ENCODE measurements around the gene LZTR1.

The LZTR1 gene

GRCh38 chr22:20951151-20951931 lies 30.8 kb upstream of the LZTR1 start:
- no peak for DNase-seq

DNA sequence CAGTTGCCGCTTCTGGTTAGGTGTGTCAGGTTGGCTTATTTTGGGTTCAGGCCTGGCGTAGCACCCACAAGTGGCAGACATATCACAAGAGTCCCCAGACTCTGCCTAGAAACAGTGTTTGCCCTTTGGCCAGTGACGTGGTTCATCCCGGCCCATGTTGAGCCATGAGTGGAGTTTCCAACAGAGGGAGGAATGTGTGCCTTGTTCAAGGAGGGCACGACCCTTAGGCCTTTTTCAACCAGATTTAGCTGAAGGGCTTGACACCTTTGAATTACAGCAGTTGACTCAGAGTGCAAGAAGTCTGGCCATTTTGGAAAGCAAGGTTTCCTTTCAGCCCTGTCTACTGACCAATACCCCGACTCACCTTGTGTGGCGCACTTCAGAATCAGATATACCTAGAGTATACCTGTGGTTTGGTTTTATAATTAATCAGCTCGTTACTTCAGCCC lies 30.1 kb upstream of the LZTR1 start:
- no peak for DNase-seq

DNA sequence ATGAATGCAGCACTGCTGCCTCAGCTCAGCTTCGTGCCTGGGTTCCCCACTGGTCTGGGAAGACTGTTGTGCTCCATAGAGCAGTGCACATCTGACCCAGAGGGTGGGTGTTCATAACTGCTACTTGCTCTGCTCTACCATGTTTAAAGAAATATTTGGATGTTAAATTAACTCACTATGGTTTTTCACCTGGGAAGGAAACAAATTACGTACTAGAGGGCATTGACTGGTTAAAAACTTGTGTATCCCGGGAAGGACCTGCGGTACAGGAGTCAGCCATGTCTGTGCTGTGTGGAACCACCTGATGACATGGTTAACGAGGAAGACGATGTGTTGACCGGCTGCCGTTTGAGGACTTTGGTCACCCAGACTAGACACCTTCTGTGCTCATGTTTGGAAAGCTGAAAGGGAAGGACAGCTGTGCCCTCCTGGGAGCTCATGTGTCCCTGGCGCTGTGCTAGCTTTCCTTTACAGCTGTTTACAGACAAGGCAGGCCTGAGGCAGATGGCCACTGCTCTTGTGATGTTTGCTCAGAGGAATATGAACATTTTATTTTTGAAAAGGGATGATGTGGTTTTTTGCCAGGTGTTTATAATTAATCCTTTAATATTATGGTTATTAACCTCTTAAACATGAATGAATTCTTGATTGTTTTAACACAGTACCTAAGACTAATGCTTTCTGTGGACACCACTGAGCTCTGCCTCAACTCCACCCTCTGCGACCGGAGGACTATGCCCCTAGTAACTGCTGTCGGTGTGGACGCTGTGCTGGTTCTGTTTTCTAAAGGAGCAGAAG lies 29.4 kb upstream of the LZTR1 start:
- DNase-seq = no peak

DNA sequence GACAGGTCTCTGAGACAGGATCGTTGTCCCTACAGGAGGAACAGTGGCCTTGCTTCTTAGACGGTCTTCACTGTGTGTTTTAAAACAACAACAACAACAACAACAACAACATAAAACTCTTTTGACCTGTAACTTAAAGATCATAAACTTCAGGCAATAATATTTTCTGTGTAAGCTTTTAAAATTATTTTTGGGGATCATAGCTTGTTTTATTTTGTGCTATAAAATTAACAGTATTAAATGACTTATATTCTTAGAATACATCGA lies 28.8 kb upstream of the LZTR1 start:
- no peak for DNase-seq

GRCh38 chr22:20953668-20954500 lies 28.2 kb upstream of the LZTR1 start:
- DNase-seq = no peak

- DNase-seq = no peak
Measured at GRCh38 chr22:20955548-20955947, 26.5 kb upstream of the LZTR1 start.

DNA sequence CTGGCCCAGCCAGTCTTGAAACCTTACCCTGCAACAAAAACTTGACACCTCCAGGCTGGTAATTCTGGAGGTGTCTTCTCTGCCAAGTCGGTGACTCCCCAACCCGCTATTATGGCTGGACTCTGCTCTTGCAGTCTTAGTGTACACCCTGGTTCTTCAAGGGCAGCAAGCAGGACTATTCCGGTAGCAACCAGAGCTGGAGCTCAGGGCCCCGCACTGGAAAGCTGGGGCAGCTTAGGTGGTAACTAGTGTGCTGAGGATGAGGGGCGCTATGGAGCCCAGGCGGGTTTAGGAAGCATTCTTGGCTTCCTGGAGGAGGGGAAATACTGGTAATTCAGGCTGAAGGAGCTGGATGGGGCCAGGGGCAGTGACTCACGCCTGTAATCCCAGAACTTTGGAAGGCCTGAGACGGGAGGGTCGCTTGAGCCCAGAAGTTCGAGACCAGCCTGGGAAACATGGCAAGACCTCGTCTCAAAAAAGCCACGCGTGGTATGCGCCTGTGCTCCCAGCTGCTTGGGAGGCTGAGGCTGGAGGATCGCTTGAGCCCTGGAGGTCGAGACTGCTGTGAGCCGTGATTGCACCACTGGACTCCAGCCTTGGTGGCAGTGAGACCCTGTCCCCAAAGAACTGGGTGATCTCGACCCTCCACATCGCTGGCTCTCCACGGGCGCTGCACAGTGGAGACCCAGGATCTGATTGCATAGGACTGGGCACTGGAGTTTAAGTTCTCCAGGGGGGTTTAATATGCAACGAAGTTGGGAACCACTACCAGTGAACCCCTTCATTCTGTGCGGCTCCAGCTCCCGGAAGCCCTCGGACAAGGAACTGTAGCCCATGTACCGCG lies 25.6 kb upstream of the LZTR1 start:
- no peak for DNase-seq

- no peak for DNase-seq
Measured at GRCh38 chr22:20957102-20957682, 24.9 kb upstream of the LZTR1 start.

GRCh38 chr22:20957683-20958431 lies 24.2 kb upstream of the LZTR1 start:
- no peak for DNase-seq

GRCh38 chr22:20959578-20960461 lies 22.3 kb upstream of the LZTR1 start:
- no peak for DNase-seq

- DNase-seq = no peak
Measured at GRCh38 chr22:20960609-20961008, 21.5 kb upstream of the LZTR1 start.

GRCh38 chr22:20962491-20962945 lies 19.6 kb upstream of the LZTR1 start:
- no peak for DNase-seq

GRCh38 chr22:20963201-20964052 lies 18.7 kb upstream of the LZTR1 start:
- DNase-seq = no peak

DNA sequence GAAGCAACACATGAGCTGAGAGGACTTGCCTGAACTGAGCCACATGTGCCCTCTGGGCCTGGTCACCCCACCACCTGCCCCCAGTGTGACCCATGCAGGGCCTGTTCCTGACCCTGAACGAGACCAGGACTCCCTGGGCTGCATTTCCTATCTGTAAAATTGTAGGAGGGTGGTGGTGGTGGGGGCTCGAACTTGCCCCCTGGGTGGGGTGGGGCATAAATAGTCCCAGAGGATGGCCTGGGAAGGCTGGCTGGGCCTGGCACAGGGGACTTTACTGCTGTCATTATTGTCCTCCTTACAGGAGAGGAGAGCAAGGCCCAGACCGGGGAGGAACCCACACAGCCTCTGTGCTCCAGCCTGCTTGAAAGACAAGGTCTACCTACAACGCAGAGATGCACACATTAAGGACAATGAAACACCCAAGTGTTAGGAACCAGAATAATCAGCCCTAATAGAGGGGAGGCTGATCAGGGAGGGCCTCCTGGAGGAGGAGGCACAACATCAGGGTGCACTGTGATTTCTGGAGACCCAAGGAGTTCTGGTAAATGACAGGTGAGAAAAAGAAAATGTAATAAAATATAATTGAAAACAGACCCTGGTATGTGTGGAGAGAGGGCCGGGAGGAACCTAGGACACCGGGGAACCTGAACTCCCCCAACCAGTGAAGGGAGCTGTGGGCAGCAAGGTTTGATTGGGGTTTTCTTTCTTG lies 17.9 kb upstream of the LZTR1 start:
- no peak for DNase-seq

- no peak for DNase-seq
Measured at GRCh38 chr22:20964799-20965103, 17.3 kb upstream of the LZTR1 start.

- DNase-seq = no peak
Measured at GRCh38 chr22:20965104-20965887, 16.8 kb upstream of the LZTR1 start.

DNA sequence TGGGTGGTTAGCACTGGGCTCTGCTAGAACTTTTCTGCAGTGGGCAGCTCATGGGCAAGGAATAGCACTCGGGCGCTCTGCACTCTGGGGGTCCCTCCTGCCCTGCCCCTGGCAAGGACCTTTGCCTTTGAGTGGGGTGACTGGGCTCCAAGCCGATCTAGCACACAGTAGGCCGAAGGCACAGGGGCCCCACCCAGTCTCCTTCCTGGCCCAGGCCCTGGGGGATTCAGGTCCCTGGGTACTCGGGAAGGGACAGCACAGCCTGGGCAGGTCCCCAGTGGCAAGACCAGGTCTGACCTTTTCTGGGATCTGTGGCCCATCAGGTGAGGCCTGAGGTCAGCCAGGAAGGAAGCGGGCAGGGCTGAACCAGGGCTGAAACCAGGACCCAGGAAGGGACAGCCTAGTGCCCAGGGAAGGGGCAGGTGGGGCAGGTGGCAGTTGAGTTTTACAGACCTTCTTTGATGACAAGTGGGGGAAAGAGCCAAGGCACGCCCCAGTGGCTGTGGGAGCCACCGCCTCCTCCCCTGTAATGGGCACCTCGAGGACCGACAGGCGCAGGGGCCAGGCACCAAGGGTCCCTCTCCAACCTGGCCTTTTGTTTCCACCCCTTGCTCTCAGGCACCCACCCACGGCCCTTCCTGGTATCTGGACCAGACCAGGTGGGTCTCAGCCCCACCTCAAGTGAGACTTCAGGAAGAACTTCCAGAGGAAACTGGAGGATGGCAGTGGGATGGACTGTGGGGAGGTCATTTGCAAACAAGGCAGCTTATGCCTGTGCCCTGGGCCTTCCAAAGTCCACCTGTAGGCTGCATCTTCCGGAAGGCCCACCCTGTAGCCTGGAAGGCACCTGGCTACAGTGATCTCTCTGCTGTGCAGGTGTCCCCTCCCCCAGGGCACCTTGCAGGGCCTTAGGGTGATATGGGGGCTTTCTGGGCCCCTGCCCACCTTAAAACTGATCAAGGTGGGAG lies 15.9 kb upstream of the LZTR1 start:
- no peak for DNase-seq

Measured in left hindlimb (tissue), 1 donor.